Uterus (tissue), 4 donors: Measurements from ENCODE around the gene UMODL1. TPM values are rescaled to one million over a fixed set of nuclear protein-coding genes. Genes with fewer than 3 reads are reported as not detected.

ENCODE experiments used
- DNase-seq, 2 donors: peaks; one replicate each; pipeline ENCODE4 v3.0.0-alpha.2; 2019 to 2020
- H3K27ac ChIP-seq, 2 donors: fragments of 200-600 bp; sonication (generic); 1 replicate in 1 of 2; 2 replicates in 1 of 2; pipeline ENCODE4 v1.5.1; 2016 to 2018
- H3K27me3 ChIP-seq, 2 donors: fragments of 200-600 bp; sonication (generic); one replicate each; pipeline ENCODE4 v1.5.1; 2018 to 2019; ENCODE audit warnings: control low read depth in 1 of 2
- H3K36me3 ChIP-seq, 2 donors: fragments of 200-600 bp; sonication (generic); one replicate each; pipeline ENCODE4 v1.5.1; 2019; ENCODE audit warnings: control low read depth in 1 of 2
- H3K4me1 ChIP-seq, 2 donors: fragments of 200-600 bp; sonication (generic); one replicate each; pipeline ENCODE4 v1.5.1; 2018 to 2019; ENCODE audit warnings: control low read depth in 1 of 2
- H3K4me3 ChIP-seq, 2 donors: fragments of 200-600 bp; sonication (generic); 1 replicate in 1 of 2; 2 replicates in 1 of 2; pipeline ENCODE4 v1.5.1; 2018 to 2019; ENCODE audit warnings: mild to moderate bottlenecking in 1 of 2
- H3K9me3 ChIP-seq, 2 donors: fragments of 200-600 bp; sonication (generic); one replicate each; pipeline ENCODE4 v1.5.1; 2019; ENCODE audit warnings: control low read depth in 1 of 2
- CTCF ChIP-seq, 4 experiments: fragments of 200-600 bp in 2 of 4; fragments of 450-650 bp in 2 of 4; sonication (generic) in 2 of 4; IDR thresholded peaks; one replicate each; pipeline ENCODE4 v1.5.1; 2016 to 2019; ENCODE audit warnings: antibody characterized with exemption in 4 of 4, mild to moderate bottlenecking in 2 of 4, moderate library complexity in 1 of 4
- POLR2A ChIP-seq, 2 donors: fragments of 450-650 bp; IDR thresholded peaks; one replicate each; pipeline ENCODE4 v1.6.1; 2016; ENCODE audit warnings: antibody characterized with exemption in 2 of 2, mild to moderate bottlenecking in 1 of 2, moderate library complexity in 1 of 2
- intact Hi-C: fragments of 100-400 bp; cut with DNase I; formaldehyde crosslinking; loops from one replicate; pipeline ENCODE4 v1.15.1; 2023; ENCODE audit warnings: low total_unique reads
- total RNA-seq, 4 donors: library from RNA; depleted of rRNA in 3 of 4; stranded (reverse); fragments of >200 nt in 3 of 4; gene quantifications; one replicate each; pipeline versions ENCODE4 v1.1.0 to v1.2.4, GENCODE V29; 2014 to 2023
- donor health status: DM: yes; HTN: yes; CAD: no.

The UMODL1 gene
- total RNA-seq, 4 donors from 2014 or later = not detected

DNA sequence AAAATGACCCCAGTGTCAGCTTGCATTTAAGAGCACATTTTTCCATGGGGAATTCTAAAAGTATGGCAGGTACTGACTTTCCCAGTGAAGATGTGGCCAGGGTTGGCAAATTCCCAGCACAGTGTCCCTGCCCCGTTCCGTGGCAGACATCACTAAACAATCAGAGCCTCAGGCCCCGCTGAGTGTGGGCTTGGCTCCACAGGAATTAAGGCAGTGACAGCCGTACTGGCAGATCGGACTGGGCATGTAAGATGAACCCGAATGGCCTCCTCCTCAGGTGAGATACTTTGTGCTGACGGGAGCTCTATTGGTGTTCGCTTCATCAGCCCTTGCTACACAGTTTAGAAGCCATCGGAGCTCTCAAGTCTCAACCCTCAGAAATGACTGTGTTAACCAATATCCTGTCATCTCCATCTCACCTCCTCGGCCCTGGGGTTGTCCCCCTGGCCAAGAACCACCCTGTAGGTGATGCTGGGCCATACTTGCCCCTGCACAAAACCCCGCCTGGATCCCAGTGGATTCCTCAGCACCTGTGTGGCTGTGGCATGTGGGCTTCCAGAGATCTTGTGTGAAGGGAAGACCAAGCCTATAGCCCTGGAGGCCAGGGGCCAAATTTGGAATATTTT is 118.9 kb downstream of the UMODL1 start:
- TF ChIP-seq CTCF (IDR thresholded peaks at IDR 0.05) (no peak), POLR2A (IDR thresholded peaks at IDR 0.05) (no peak)
- no peaks in the 10 kb centered on the region for H3K36me3 ChIP-seq
- no peak for DNase-seq
- H3K27me3 ChIP-seq = no peaks in the 10 kb centered on the region
- intact Hi-C loops = no loop called here
- no peak overlapping the region for H3K27ac ChIP-seq
- no peak overlapping the region for H3K4me3 ChIP-seq
- no peaks in the 10 kb centered on the region for H3K4me1 ChIP-seq
- H3K9me3 ChIP-seq = no peaks in the 10 kb centered on the region

GRCh38 chr21:42190486-42190863 is 119.4 kb downstream of the UMODL1 start:
- Histone ChIP-seq H3K4me1 (no peaks in the 10 kb centered on the region), H3K9me3 (no peaks in the 10 kb centered on the region), H3K27me3 (no peaks in the 10 kb centered on the region), H3K4me3 (no peak overlapping the region), H3K27ac (no peak overlapping the region), H3K36me3 (no peaks in the 10 kb centered on the region)
- no peak for TF ChIP-seq CTCF (IDR thresholded peaks at IDR 0.05)
- no peak for TF ChIP-seq POLR2A (IDR thresholded peaks at IDR 0.05)
- DNase-seq = no peak
- intact Hi-C loops = no loop called here

GRCh38 chr21:42191064-42191463 is 119.9 kb downstream of the UMODL1 start:
- no peaks in the 10 kb centered on the region for H3K9me3 ChIP-seq
- no peak overlapping the region for H3K4me3 ChIP-seq
- no peaks in the 10 kb centered on the region for H3K36me3 ChIP-seq
- H3K27ac ChIP-seq = no peak overlapping the region
- no peaks in the 10 kb centered on the region for H3K4me1 ChIP-seq
- intact Hi-C loops = no loop called here
- DNase-seq = no peak
- TF ChIP-seq CTCF (IDR thresholded peaks at IDR 0.05) (no peak), POLR2A (IDR thresholded peaks at IDR 0.05) (no peak)
- H3K27me3 ChIP-seq = no peaks in the 10 kb centered on the region

- DNase-seq = no peak
- Histone ChIP-seq H3K36me3 (no peaks in the 10 kb centered on the region), H3K27ac (no peak overlapping the region), H3K4me3 (no peak overlapping the region), H3K9me3 (no peaks in the 10 kb centered on the region), H3K27me3 (no peaks in the 10 kb centered on the region), H3K4me1 (no peaks in the 10 kb centered on the region)
- no peak for TF ChIP-seq CTCF (IDR thresholded peaks at IDR 0.05)
- no peak for TF ChIP-seq POLR2A (IDR thresholded peaks at IDR 0.05)
- intact Hi-C loops = no loop called here
These were observed 120.8 kb downstream of the UMODL1 start for GRCh38 chr21:42191696-42192595.

Other genes starting within 250 kb of the UMODL1 start
- 10 to 100 TPM in 1 of 4 donors, 1 to 10 TPM in 3; 5.9 to 11.0 (median 6.5) TPM for gene PRDM15, start 192.0 kb upstream of the UMODL1 start, total RNA-seq
- gene C2CD2, start 117.3 kb upstream of the UMODL1 start, total RNA-seq = 10 to 100 TPM in 3 of 4 donors, 1 to 10 TPM in 1; 9.5 to 37.5 (median 18.3) TPM
- gene ZBTB21, start 61.0 kb upstream of the UMODL1 start, total RNA-seq = 10 to 100 TPM in 3 of 4 donors, 1 to 10 TPM in 1; 2.8 to 29.9 (median 14.4) TPM
- gene ABCG1, start 147.8 kb downstream of the UMODL1 start, total RNA-seq = 10 to 100 TPM; 11.8 to 51.7 (median 18.4) TPM
- gene TFF3, start 244.1 kb downstream of the UMODL1 start, total RNA-seq = 10 to 100 TPM in 2 of 4 donors, 1 to 10 TPM in 2; 1.4 to 49.7 (median 24.2) TPM